Stimulated activated CD4-positive, alpha-beta T cell treated with anti-CD3 and anti-CD28 coated beads, Interleukin-12 subunit alpha, Interleukin-12 subunit beta, amount 100 ng/mL, for 48 hours (primary cell): ENCODE results near the gene ST6GALNAC6.
"Not testable (repeated sequence)": the region's sequence is repeated elsewhere in the genome, so short reads cannot be mapped to it uniquely, and the experiment has no call there.

ENCODE experiments used
- DNase-seq, 3 donors: peaks; one replicate each; pipeline ENCODE4 v3.0.0-alpha.2; 2020; ENCODE audit warnings: low read depth in 2 of 3, low spot score in 1 of 3

Gene ST6GALNAC6

DNA sequence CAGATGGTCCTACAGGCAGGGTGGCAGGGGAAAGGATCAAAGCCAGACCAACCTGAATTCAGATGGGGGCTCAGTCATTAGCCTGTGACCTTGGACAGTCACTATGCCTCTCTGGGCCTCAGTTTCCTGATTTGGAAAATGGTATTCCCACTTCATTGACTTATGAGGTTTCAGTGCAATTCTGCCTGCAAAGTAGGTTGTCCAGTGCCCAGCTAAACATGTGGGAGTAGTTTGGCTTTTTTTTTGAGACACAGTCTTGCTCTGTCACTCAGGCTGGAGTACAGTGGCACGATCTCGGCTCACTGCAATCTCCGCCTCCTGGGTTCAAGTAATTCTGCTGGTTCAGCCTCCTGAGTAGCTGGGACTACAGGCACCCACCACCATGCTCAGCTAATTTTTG is 62.8 kb downstream of the ST6GALNAC6 start:
- not testable (repeated sequence) for DNase-seq

DNA sequence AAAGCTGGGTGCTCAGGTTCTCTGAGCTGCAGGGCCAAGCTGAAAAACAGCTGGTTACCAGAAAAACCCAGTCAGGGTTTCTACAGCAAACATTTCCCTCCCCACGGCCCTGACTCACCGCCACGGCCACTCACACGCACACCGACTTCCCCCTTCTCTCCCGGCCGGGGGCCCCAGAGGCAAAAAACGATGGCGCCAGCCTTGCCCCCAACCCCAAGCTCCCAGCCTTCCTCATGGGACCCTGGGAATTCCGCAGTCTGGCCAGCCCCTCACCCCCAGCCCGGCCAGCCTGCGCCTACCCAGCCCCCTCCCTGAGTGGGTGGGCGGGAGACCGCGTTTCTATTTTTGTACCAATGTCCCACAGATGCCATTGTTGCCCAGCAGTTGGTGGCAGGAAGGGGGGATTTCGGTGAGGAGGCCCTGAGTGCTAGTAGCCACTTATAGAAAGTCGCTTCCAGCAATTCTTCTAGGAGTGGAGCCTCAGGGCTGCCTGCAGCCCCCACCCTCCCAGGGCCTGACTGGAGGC is 63.3 kb downstream of the ST6GALNAC6 start:
- peak in 1 of 3 donors; percentile 13 for DNase-seq
